GM23338 (cell line): Measurements from ENCODE around the gene ROPN1L. TPM values are rescaled to one million over a fixed set of nuclear protein-coding genes. Genes with fewer than 3 reads are reported as not detected.

Source experiments
- ATAC-seq: fragments of 200-7000 bp; cut with Tn5 transposase; 3 replicates; pipeline ENCODE4 v1.9.1; 2020
- DNase-seq: peaks from one replicate; pipeline ENCODE4 v3.0.0-alpha.2; 2015; ENCODE audit warnings: low spot score
- H2AFZ ChIP-seq: fragments of 200-600 bp; sonication (generic); 2 replicates; pipeline ENCODE4 v1.8.0; 2016; ENCODE audit warnings: antibody characterized with exemption, mild to moderate bottlenecking, moderate library complexity
- H3F3A ChIP-seq: fragments of 200-600 bp; sonication (generic); replicated peaks from 2 replicates; pipeline ENCODE4 v1.8.0; 2017; ENCODE audit warnings: antibody characterized with exemption, mixed run types, low read depth
- H3K27ac ChIP-seq: fragments of 200-600 bp; sonication (generic); 2 replicates; pipeline ENCODE4 v1.6.1; 2016; ENCODE audit warnings: low read depth
- H3K27me3 ChIP-seq: fragments of 200-600 bp; sonication (generic); 2 replicates; pipeline ENCODE4 v1.8.0; 2016; ENCODE audit warnings: mild to moderate bottlenecking, mixed run types, moderate library complexity; ENCODE audit not compliant: insufficient read depth
- H3K36me3 ChIP-seq: fragments of 200-600 bp; sonication (generic); 2 replicates; pipeline ENCODE4 v1.8.0; 2016; ENCODE audit warnings: mild to moderate bottlenecking; ENCODE audit not compliant: insufficient read depth
- H3K4me1 ChIP-seq: fragments of 200-600 bp; sonication (generic); 2 replicates; pipeline ENCODE4 v1.8.0; 2016; ENCODE audit warnings: mild to moderate bottlenecking, moderate library complexity; ENCODE audit not compliant: insufficient read depth
- H3K4me2 ChIP-seq: fragments of 200-600 bp; sonication (generic); 2 replicates; pipeline ENCODE4 v1.7.1; 2017; ENCODE audit warnings: mixed run types
- H3K4me3 ChIP-seq: fragments of 200-600 bp; sonication (generic); 2 replicates; pipeline ENCODE4 v1.6.1; 2016; ENCODE audit warnings: mixed run types
- H3K79me2 ChIP-seq: fragments of 200-600 bp; sonication (generic); replicated peaks from 2 replicates; pipeline ENCODE4 v1.8.0; 2017; ENCODE audit warnings: mild to moderate bottlenecking; ENCODE audit not compliant: insufficient read depth
- H3K9me2 ChIP-seq: fragments of 200-600 bp; sonication (generic); 2 replicates; pipeline ENCODE4 v1.8.0; 2017; ENCODE audit not compliant: insufficient read depth
- H4K20me1 ChIP-seq: fragments of 200-600 bp; sonication (generic); replicated peaks from 2 replicates; pipeline ENCODE4 v1.8.0; 2017; ENCODE audit warnings: mild to moderate bottlenecking; ENCODE audit not compliant: insufficient read depth
- H3K27ac Mint-ChIP-seq: 2 replicates; pipeline ENCODE4 v1.8.0; 2020; ENCODE audit warnings: inconsistent platforms, mild to moderate bottlenecking, moderate library complexity, mixed read lengths
- H3K27me3 Mint-ChIP-seq: 3 replicates; pipeline ENCODE4 v1.8.0; 2022; ENCODE audit warnings: low read depth, mild to moderate bottlenecking, moderate library complexity, mixed read lengths, inconsistent platforms; ENCODE audit not compliant: insufficient read depth, poor library complexity
- H3K36me3 Mint-ChIP-seq: 3 replicates; pipeline ENCODE4 v1.8.0; 2021; ENCODE audit warnings: low read depth, mild to moderate bottlenecking, inconsistent platforms, moderate library complexity, mixed read lengths
- H3K4me1 Mint-ChIP-seq: 3 replicates; pipeline ENCODE4 v1.8.0; 2020; ENCODE audit warnings: mild to moderate bottlenecking, inconsistent platforms, mixed read lengths
- H3K4me3 Mint-ChIP-seq: 3 replicates; pipeline ENCODE4 v1.8.0; 2021; ENCODE audit warnings: moderate library complexity, mild to moderate bottlenecking, inconsistent platforms, mixed read lengths
- H3K9me3 Mint-ChIP-seq: 3 replicates; pipeline ENCODE4 v1.8.0; 2020; ENCODE audit warnings: moderate library complexity, mild to moderate bottlenecking, inconsistent platforms, mixed read lengths
- CREB1 ChIP-seq: fragments of 250-450 bp; sonication (Bioruptor Pico); IDR thresholded peaks from 2 replicates; pipeline ENCODE4 v1.5.0; 2020; ENCODE audit warnings: low read depth, mild to moderate bottlenecking, moderate library complexity
- EZH2 ChIP-seq: fragments of 200-600 bp; sonication (generic); IDR thresholded peaks from one replicate; pipeline ENCODE4 v1.8.0; 2017; ENCODE audit warnings: antibody characterized with exemption, mild to moderate bottlenecking, low read depth; ENCODE audit not compliant: unreplicated experiment
- EZH2phosphoT487 ChIP-seq: fragments of 200-600 bp; sonication (generic); IDR thresholded peaks from one replicate; pipeline ENCODE4 v1.8.1; 2018; ENCODE audit warnings: antibody characterized with exemption; ENCODE audit not compliant: unreplicated experiment
- JUNB ChIP-seq: IDR thresholded peaks from one replicate; pipeline ENCODE4 v1.6.1; 2016; ENCODE audit warnings: antibody characterized with exemption; ENCODE audit not compliant: unreplicated experiment
- NANOG ChIP-seq: IDR thresholded peaks from 2 replicates; pipeline ENCODE4 v1.6.1; 2016; ENCODE audit warnings: antibody characterized with exemption, borderline replicate concordance
- POLR2AphosphoS5 ChIP-seq: IDR thresholded peaks from 2 replicates; pipeline ENCODE4 v1.6.1; 2016; ENCODE audit warnings: antibody characterized with exemption, low read depth
- REST ChIP-seq: IDR thresholded peaks from one replicate; pipeline ENCODE4 v1.6.1; 2018; ENCODE audit warnings: antibody characterized with exemption; ENCODE audit not compliant: unreplicated experiment
- STAT1 ChIP-seq: IDR thresholded peaks from one replicate; pipeline ENCODE4 v1.6.1; 2016; ENCODE audit warnings: antibody characterized with exemption; ENCODE audit not compliant: unreplicated experiment
- ZNF114 ChIP-seq: fragments of 250-450 bp; sonication (Bioruptor Pico); IDR thresholded peaks from 2 replicates; pipeline ENCODE4 v1.5.0; 2020; ENCODE audit warnings: mild to moderate bottlenecking, moderate library complexity
- ZNF331 ChIP-seq: fragments of 250-450 bp; sonication (Bioruptor Pico); IDR thresholded peaks from 2 replicates; pipeline ENCODE4 v1.5.0; 2020; ENCODE audit warnings: low read depth, mild to moderate bottlenecking, moderate library complexity
- polyA plus RNA-seq: library from polyadenylated mRNA; unstranded; fragments of >200 nt; fragmentation: Nextera tagmentation; extraction: Ambion mirVana; gene quantifications from 2 replicates; pipeline ENCODE4 v1.2.1, GENCODE V29; 2016
- total RNA-seq: library from RNA; depleted of rRNA; stranded (reverse); fragments of >200 nt; shearing (Covaris generic); gene quantifications from 2 replicates; pipeline ENCODE4 v1.2.3, GENCODE V29; 2014
- TF ChIP-seq, protein P1 (sequence below): fragments of 250-450 bp; sonication (Bioruptor Pico); IDR thresholded peaks from 2 replicates; pipeline ENCODE4 v1.5.0; 2020; ENCODE audit warnings: mild to moderate bottlenecking, moderate library complexity
- TF ChIP-seq, protein P2 (sequence below), 2 experiments: fragments of 200-600 bp in 1 of 2; sonication (generic) in 1 of 2; conservative IDR thresholded peaks; 2 replicates each; pipeline versions ENCODE4 v1.5.1 to v1.6.1; 2016 to 2017; ENCODE audit warnings: antibody characterized with exemption in 2 of 2, low read depth in 2 of 2, mild to moderate bottlenecking in 2 of 2, moderate library complexity in 1 of 2
- TF ChIP-seq, protein P3 (sequence below): IDR thresholded peaks from 2 replicates; pipeline ENCODE4 v1.6.1; 2016; ENCODE audit warnings: antibody characterized with exemption

ROPN1L gene
- total and polyA plus RNA-seq, 2 experiments from 2014 or later: 0.57 TPM; not detected in 1

- H3K9me3 Mint-ChIP-seq: no peaks in the 10 kb centered on the region
- Histone ChIP-seq H3K4me3 (no peak overlapping the region), H3K27me3 (peaks cover 13% of the 10 kb centered on the region), H3K27ac (no peak overlapping the region), H3K79me2 (no peaks in the 10 kb centered on the region), H2AFZ (no peak overlapping the region), H3K9me2 (no peaks in the 10 kb centered on the region), H3K4me2 (no peak overlapping the region), H3K4me1 (peaks cover 3% of the 10 kb centered on the region; the same call in 1 of the 2 replicates), H4K20me1 (peaks cover 7% of the 10 kb centered on the region), H3K36me3 (peaks cover 6% of the 10 kb centered on the region; the same call in 1 of the 2 replicates), H3F3A (peaks cover 14% of the 10 kb centered on the region)
- H3K27ac Mint-ChIP-seq: no peak overlapping the region
- no peak for DNase-seq
- peaks cover 7% of the 10 kb centered on the region for H3K27me3 Mint-ChIP-seq
- TF ChIP-seq POLR2AphosphoS5: no peak
- TF ChIP-seq, protein P1, sequence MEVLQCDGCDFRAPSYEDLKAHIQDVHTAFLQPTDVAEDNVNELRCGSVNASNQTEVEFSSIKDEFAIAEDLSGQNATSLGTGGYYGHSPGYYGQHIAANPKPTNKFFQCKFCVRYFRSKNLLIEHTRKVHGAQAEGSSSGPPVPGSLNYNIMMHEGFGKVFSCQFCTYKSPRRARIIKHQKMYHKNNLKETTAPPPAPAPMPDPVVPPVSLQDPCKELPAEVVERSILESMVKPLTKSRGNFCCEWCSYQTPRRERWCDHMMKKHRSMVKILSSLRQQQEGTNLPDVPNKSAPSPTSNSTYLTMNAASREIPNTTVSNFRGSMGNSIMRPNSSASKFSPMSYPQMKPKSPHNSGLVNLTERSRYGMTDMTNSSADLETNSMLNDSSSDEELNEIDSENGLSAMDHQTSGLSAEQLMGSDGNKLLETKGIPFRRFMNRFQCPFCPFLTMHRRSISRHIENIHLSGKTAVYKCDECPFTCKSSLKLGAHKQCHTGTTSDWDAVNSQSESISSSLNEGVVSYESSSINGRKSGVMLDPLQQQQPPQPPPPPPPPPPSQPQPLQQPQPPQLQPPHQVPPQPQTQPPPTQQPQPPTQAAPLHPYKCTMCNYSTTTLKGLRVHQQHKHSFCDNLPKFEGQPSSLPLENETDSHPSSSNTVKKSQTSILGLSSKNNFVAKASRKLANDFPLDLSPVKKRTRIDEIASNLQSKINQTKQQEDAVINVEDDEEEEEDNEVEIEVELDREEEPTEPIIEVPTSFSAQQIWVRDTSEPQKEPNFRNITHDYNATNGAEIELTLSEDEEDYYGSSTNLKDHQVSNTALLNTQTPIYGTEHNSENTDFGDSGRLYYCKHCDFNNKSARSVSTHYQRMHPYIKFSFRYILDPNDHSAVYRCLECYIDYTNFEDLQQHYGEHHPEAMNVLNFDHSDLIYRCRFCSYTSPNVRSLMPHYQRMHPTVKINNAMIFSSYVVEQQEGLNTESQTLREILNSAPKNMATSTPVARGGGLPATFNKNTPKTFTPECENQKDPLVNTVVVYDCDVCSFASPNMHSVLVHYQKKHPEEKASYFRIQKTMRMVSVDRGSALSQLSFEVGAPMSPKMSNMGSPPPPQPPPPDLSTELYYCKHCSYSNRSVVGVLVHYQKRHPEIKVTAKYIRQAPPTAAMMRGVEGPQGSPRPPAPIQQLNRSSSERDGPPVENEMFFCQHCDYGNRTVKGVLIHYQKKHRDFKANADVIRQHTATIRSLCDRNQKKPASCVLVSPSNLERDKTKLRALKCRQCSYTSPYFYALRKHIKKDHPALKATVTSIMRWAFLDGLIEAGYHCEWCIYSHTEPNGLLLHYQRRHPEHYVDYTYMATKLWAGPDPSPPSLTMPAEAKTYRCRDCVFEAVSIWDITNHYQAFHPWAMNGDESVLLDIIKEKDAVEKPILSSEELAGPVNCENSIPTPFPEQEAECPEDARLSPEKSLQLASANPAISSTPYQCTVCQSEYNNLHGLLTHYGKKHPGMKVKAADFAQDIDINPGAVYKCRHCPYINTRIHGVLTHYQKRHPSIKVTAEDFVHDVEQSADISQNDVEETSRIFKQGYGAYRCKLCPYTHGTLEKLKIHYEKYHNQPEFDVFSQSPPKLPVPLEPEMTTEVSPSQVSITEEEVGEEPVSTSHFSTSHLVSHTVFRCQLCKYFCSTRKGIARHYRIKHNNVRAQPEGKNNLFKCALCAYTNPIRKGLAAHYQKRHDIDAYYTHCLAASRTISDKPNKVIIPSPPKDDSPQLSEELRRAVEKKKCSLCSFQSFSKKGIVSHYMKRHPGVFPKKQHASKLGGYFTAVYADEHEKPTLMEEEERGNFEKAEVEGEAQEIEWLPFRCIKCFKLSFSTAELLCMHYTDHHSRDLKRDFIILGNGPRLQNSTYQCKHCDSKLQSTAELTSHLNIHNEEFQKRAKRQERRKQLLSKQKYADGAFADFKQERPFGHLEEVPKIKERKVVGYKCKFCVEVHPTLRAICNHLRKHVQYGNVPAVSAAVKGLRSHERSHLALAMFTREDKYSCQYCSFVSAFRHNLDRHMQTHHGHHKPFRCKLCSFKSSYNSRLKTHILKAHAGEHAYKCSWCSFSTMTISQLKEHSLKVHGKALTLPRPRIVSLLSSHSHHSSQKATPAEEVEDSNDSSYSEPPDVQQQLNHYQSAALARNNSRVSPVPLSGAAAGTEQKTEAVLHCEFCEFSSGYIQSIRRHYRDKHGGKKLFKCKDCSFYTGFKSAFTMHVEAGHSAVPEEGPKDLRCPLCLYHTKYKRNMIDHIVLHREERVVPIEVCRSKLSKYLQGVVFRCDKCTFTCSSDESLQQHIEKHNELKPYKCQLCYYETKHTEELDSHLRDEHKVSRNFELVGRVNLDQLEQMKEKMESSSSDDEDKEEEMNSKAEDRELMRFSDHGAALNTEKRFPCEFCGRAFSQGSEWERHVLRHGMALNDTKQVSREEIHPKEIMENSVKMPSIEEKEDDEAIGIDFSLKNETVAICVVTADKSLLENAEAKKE: no peak
- TF ChIP-seq, protein P2, sequence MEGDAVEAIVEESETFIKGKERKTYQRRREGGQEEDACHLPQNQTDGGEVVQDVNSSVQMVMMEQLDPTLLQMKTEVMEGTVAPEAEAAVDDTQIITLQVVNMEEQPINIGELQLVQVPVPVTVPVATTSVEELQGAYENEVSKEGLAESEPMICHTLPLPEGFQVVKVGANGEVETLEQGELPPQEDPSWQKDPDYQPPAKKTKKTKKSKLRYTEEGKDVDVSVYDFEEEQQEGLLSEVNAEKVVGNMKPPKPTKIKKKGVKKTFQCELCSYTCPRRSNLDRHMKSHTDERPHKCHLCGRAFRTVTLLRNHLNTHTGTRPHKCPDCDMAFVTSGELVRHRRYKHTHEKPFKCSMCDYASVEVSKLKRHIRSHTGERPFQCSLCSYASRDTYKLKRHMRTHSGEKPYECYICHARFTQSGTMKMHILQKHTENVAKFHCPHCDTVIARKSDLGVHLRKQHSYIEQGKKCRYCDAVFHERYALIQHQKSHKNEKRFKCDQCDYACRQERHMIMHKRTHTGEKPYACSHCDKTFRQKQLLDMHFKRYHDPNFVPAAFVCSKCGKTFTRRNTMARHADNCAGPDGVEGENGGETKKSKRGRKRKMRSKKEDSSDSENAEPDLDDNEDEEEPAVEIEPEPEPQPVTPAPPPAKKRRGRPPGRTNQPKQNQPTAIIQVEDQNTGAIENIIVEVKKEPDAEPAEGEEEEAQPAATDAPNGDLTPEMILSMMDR (conservative IDR thresholded peaks at IDR 0.05; ENCODE audit: low read depth in 2 of 2): no peak
- no peak for TF ChIP-seq EZH2
- TF ChIP-seq ZNF114: no peak
- TF ChIP-seq REST: no peak
- TF ChIP-seq NANOG: no peak
- no peak for TF ChIP-seq STAT1
- TF ChIP-seq, protein P3, sequence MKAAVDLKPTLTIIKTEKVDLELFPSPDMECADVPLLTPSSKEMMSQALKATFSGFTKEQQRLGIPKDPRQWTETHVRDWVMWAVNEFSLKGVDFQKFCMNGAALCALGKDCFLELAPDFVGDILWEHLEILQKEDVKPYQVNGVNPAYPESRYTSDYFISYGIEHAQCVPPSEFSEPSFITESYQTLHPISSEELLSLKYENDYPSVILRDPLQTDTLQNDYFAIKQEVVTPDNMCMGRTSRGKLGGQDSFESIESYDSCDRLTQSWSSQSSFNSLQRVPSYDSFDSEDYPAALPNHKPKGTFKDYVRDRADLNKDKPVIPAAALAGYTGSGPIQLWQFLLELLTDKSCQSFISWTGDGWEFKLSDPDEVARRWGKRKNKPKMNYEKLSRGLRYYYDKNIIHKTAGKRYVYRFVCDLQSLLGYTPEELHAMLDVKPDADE: no peak
- TF ChIP-seq JUNB: no peak
- TF ChIP-seq ZNF331 (CRISPR knock-in tag): no peak
- TF ChIP-seq EZH2phosphoT487: no peak
- TF ChIP-seq CREB1 (CRISPR knock-in tag): no peak
- peaks cover 4% of the 10 kb centered on the region; the same call in 1 of the 3 replicates for H3K4me1 Mint-ChIP-seq
- H3K36me3 Mint-ChIP-seq: peaks cover 11% of the 10 kb centered on the region
- H3K4me3 Mint-ChIP-seq: no peak overlapping the region
- ATAC-seq: no peak
Observed at GRCh38 chr5:10438301-10438700, 3.4 kb upstream of the ROPN1L start.
